HCT116 (cell line): ENCODE data around the gene EVX1. TPM values are rescaled to one million over a fixed set of nuclear protein-coding genes. Genes with fewer than 3 reads are reported as not detected.

Experiments used
- ATAC-seq: fragments of 200-7000 bp; cut with Tn5 transposase; 2 replicates; pipeline ENCODE4 v1.9.1; 2020; ENCODE audit warnings: mild to moderate bottlenecking, moderate library complexity
- BruUV-seq: library from RNA; stranded (reverse); fragments of 400-500 nt; replicated peaks from 2 replicates; lab custom pipeline; 2021; lab: Mats Ljungman, UMichigan
- CTCF ChIA-PET: fragments of 300-600 bp; sonication (Branson Sonifier 250); formaldehyde crosslinking; loops from one replicate; lab custom pipeline; 2021; ENCODE audit warnings: antibody characterized with exemption; lab: Charles Lee
- POLR2A ChIA-PET: fragments of 300-600, 350-600 bp; sonication (Branson Sonifier 250); formaldehyde crosslinking; loops from one replicate; lab custom pipeline; 2021; ENCODE audit warnings: antibody characterized with exemption; lab: Charles Lee
- RAD21 ChIA-PET, 2 experiments: fragments of 300-600 bp; sonication (Branson Sonifier 250); formaldehyde crosslinking; loops; one replicate each; lab custom pipeline; 2023; ENCODE audit warnings: low total read pairs in 2 of 2; ENCODE audit not compliant: uncharacterized antibody in 2 of 2, unreplicated experiment in 2 of 2, low non-redundant PET in 1 of 2; lab: Charles Lee
- DNase-seq: peaks from one replicate; pipeline ENCODE4 v3.0.0-alpha.2; 2010; ENCODE audit warnings: low read depth, low spot score
- H2AFZ ChIP-seq: fragments of 200-600 bp; shearing (Covaris generic), sonication (generic); 2 replicates; pipeline ENCODE4 v1.6.1; 2017; ENCODE audit warnings: low read depth, mixed run types, mixed read lengths, antibody characterized with exemption, low read length; ENCODE audit not compliant: poor library complexity, severe bottlenecking
- H3K27ac ChIP-seq: 2 replicates; pipeline ENCODE4 v1.5.1; 2012; ENCODE audit warnings: low read depth, low read length
- H3K27me3 ChIP-seq: fragments of 200-600 bp; sonication (generic); 2 replicates; pipeline ENCODE4 v1.6.1; 2016; ENCODE audit warnings: mixed run types, low read length, mixed read lengths; ENCODE audit not compliant: insufficient read depth
- H3K36me3 ChIP-seq, 2 experiments: fragments of 200-500 bp in 1 of 2; fragments of 200-600 bp in 1 of 2; sonication (Bioruptor generic) in 1 of 2; sonication (generic) in 1 of 2; 2 replicates each; pipeline versions ENCODE4 v1.5.1 to v1.6.1; 2014 to 2016; ENCODE audit warnings: low read length in 2 of 2, inconsistent platforms in 1 of 2, mixed read lengths in 1 of 2, mixed run types in 1 of 2; ENCODE audit not compliant: insufficient read depth in 2 of 2, control insufficient read depth in 1 of 2
- H3K4me1 ChIP-seq, 2 experiments: fragments of 200-600 bp in 1 of 2; sonication (generic) in 1 of 2; 2 replicates each; pipeline versions ENCODE4 v1.5.1 to v1.6.1; 2012 to 2017; ENCODE audit warnings: low read length in 2 of 2, inconsistent platforms in 1 of 2, mild to moderate bottlenecking in 1 of 2, mixed read lengths in 1 of 2, mixed run types in 1 of 2, moderate library complexity in 1 of 2; ENCODE audit not compliant: insufficient read depth in 2 of 2, control insufficient read depth in 1 of 2
- H3K4me2 ChIP-seq: fragments of 200-600 bp; sonication (generic); 2 replicates; pipeline ENCODE4 v1.6.1; 2017; ENCODE audit warnings: mixed run types, low read length, mixed read lengths
- H3K4me3 ChIP-seq, 2 experiments: fragments of 200-600 bp in 1 of 2; sonication (generic) in 1 of 2; replicated peaks in 1 of 2; 2 replicates each; pipeline ENCODE4 v1.5.1; 2011 to 2016; ENCODE audit warnings: low read length in 2 of 2, control low read depth in 1 of 2, low read depth in 1 of 2, mild to moderate bottlenecking in 1 of 2, mixed read lengths in 1 of 2, mixed run types in 1 of 2
- H3K79me2 ChIP-seq: fragments of 200-600 bp; sonication (generic); 2 replicates; pipeline ENCODE4 v1.6.1; 2017; ENCODE audit warnings: mild to moderate bottlenecking, mixed run types, low read length, moderate library complexity, mixed read lengths; ENCODE audit not compliant: insufficient read depth
- H3K9ac ChIP-seq: fragments of 200-600 bp; sonication (generic); 2 replicates; pipeline ENCODE4 v1.6.1; 2016; ENCODE audit warnings: low read length, mixed read lengths
- H3K9me2 ChIP-seq: fragments of 200-600 bp; sonication (generic), shearing (Covaris generic); 2 replicates; pipeline ENCODE4 v1.6.1; 2017; ENCODE audit warnings: mixed run types, mild to moderate bottlenecking, moderate library complexity; ENCODE audit not compliant: insufficient read depth
- H3K9me3 ChIP-seq, 2 experiments: fragments of 200-500 bp in 1 of 2; fragments of 200-600 bp in 1 of 2; sonication (Bioruptor generic) in 1 of 2; sonication (generic) in 1 of 2; 2 replicates each; pipeline ENCODE4 v1.6.1; 2014 to 2017; ENCODE audit warnings: low read length in 2 of 2, mixed read lengths in 2 of 2, inconsistent platforms in 1 of 2, low read depth in 1 of 2, mild to moderate bottlenecking in 1 of 2, mixed run types in 1 of 2, moderate library complexity in 1 of 2; ENCODE audit not compliant: control insufficient read depth in 1 of 2, insufficient read depth in 1 of 2
- H4K20me1 ChIP-seq: fragments of 200-600 bp; sonication (generic), shearing (Covaris generic); 2 replicates; pipeline ENCODE4 v1.6.1; 2017; ENCODE audit warnings: mixed run types, mild to moderate bottlenecking, moderate library complexity; ENCODE audit not compliant: insufficient read depth
- ATF3 ChIP-seq: IDR thresholded peaks from 2 replicates; pipeline ENCODE4 v1.6.1; 2012
- CBX3 ChIP-seq: IDR thresholded peaks from 2 replicates; pipeline ENCODE4 v1.6.1; 2012; ENCODE audit warnings: low read depth
- CEBPB ChIP-seq: IDR thresholded peaks from 2 replicates; pipeline ENCODE4 v1.6.1; 2012; ENCODE audit warnings: low read depth
- ELF1 ChIP-seq: IDR thresholded peaks from 2 replicates; pipeline ENCODE4 v1.6.1; 2012; ENCODE audit warnings: low read depth, borderline replicate concordance
- EZH2phosphoT487 ChIP-seq: fragments of 200-600 bp; IDR thresholded peaks from 2 replicates; pipeline ENCODE4 v1.6.1; 2018; ENCODE audit warnings: antibody characterized with exemption, borderline replicate concordance
- FOSL1 ChIP-seq: IDR thresholded peaks from 2 replicates; pipeline ENCODE4 v1.6.1; 2012; ENCODE audit warnings: low read depth
- POLR2A ChIP-seq: IDR thresholded peaks from 2 replicates; pipeline ENCODE4 v1.7.0; 2011; ENCODE audit warnings: borderline replicate concordance; ENCODE audit not compliant: insufficient read depth, insufficient read length; ENCODE audit errors: extremely low read depth
- POLR2AphosphoS5 ChIP-seq: IDR thresholded peaks from 2 replicates; pipeline ENCODE4 v1.6.1; 2011; ENCODE audit warnings: mild to moderate bottlenecking, low read depth, low read length, moderate library complexity
- SIN3A ChIP-seq: IDR thresholded peaks from 2 replicates; pipeline ENCODE4 v1.6.1; 2012; ENCODE audit warnings: low read depth
- TCF7L2 ChIP-seq: IDR thresholded peaks from 2 replicates; pipeline ENCODE4 v1.7.0; 2011; ENCODE audit warnings: borderline replicate concordance, inconsistent platforms; ENCODE audit not compliant: insufficient read depth, insufficient read length; ENCODE audit errors: extremely low read depth
- ZFX ChIP-seq: fragments of 450-650 bp; IDR thresholded peaks from 2 replicates; pipeline ENCODE4 v1.6.1; 2017
- ZNF274 ChIP-seq: fragments of 200-500 bp; sonication (Bioruptor generic); IDR thresholded peaks from 2 replicates; pipeline ENCODE4 v1.6.1; 2014; ENCODE audit warnings: mild to moderate bottlenecking, low read depth, low read length, inconsistent platforms
- intact Hi-C: fragments of 100-400 bp; cut with micrococcal nuclease; formaldehyde crosslinking; loops from 2 replicates; pipeline ENCODE4 v1.10.0; 2022
- total RNA-seq: library from RNA; stranded (reverse); gene quantifications from one replicate; pipeline ENCODE4 v1.2.1, GENCODE V29; 2021; ENCODE audit not compliant: unreplicated experiment

EVX1 gene
- total RNA-seq, 1 experiment from 2014 or later: 0.25 TPM

GRCh38 chr7:27211764-27212204, 30.8 kb upstream of the EVX1 start:
- H3K9me3 ChIP-seq: no peaks in the 10 kb centered on the region
- ATAC-seq (no peak), DNase-seq (no peak)
- intact Hi-C loops: loop anchor here (2.0 kb wide), 1 partner anchor 563 kb away; no protein-coding TSS in a partner anchor
- TF ChIP-seq ELF1: no peak
- no peak for TF ChIP-seq ZNF274
- TF ChIP-seq POLR2A: no peak
- no peak for TF ChIP-seq TCF7L2
- TF ChIP-seq POLR2AphosphoS5: no peak
- TF ChIP-seq SIN3A: no peak
- TF ChIP-seq CEBPB: no peak
- TF ChIP-seq EZH2phosphoT487: no peak
- no peak for TF ChIP-seq ZFX
- no peak for TF ChIP-seq ATF3
- no peak for TF ChIP-seq CBX3
- no peak for TF ChIP-seq FOSL1
- no peak overlapping the region for H3K27ac ChIP-seq
- no peaks in the 10 kb centered on the region for H3K9me2 ChIP-seq
- H3K27me3 ChIP-seq: no peaks in the 10 kb centered on the region
- no peak overlapping the region for H3K9ac ChIP-seq
- no peaks in the 10 kb centered on the region for H4K20me1 ChIP-seq
- CTCF ChIA-PET: interaction anchor here (1.0 kb wide), 1 partner anchor 394 kb away, joined by 5 read pairs; no protein-coding TSS in a partner anchor
- RAD21 ChIA-PET: no interaction called here
- no peaks in the 10 kb centered on the region for H3K79me2 ChIP-seq
- H3K4me1 ChIP-seq: peaks cover 4 to 14% of the 10 kb centered on the region in 2 experiments; a peak in 3 of 4 replicates
- H3K4me2 ChIP-seq: no peak overlapping the region
- no peaks in the 10 kb centered on the region for H3K36me3 ChIP-seq
- H3K4me3 ChIP-seq: no peak overlapping the region
- POLR2A ChIA-PET: no interaction called here
- H2AFZ ChIP-seq: no peak overlapping the region
- no TSS peak for BruUV-seq
